GM12801 (cell line): ENCODE measurements around the gene HIPK1.

Source experiments
- CTCF ChIP-seq: IDR thresholded peaks from one replicate; pipeline ENCODE4 v1.5.1; 2011; ENCODE audit warnings: control low read depth; ENCODE audit not compliant: insufficient read length; ENCODE audit errors: extremely low read depth

The HIPK1 gene

DNA sequence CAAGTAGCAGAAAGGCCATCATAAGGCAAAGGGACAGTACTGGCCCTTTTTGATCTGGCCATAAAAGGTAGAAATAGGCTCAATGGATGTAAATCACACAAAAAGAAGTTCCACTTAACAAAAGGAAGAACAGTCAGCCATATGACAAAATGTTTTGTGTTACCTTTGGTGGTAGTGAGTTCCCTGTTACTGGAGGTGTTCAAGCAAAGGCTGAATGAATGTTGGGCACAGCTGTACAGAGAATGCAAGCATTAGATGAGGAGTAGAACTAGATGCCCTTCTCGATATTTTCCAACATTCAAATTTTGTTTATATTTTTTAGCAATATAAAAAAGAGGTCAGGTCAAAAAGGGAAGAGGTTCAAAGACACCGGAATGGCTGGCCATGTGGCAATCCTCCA is 70.1 kb downstream of the HIPK1 start:
- no peak for TF ChIP-seq CTCF

- TF ChIP-seq CTCF, result no peak
Observed at GRCh38 chr1:113999799-114000198, 70.7 kb downstream of the HIPK1 start.

GRCh38 chr1:114000406-114000805 is 71.3 kb downstream of the HIPK1 start:
- no peak for TF ChIP-seq CTCF

- TF ChIP-seq CTCF, result no peak
Observed at GRCh38 chr1:114002492-114003239, 73.5 kb downstream of the HIPK1 start.

DNA sequence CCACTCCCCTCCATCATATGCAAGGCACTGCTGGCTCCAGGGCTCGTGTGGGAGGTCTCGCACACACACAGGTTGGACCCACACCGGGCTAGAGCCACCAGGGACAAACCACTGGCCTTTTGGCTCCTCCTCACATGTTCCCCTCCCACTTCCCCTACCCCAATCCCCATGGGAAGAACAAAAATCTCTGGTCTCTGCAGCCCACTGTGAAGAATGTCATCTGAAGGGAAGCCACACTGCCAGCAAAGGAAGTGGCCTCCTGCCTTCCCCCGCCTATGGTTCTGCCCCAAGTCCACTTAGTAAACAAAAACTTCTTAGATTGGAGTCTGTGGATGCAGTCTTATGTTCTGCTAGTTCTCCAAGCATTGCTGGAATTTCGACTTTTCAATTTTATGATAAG is 74.3 kb downstream of the HIPK1 start:
- TF ChIP-seq CTCF, result no peak

- no peak for TF ChIP-seq CTCF
Observed at GRCh38 chr1:114008480-114008941, 79.4 kb downstream of the HIPK1 start.

- no peak for TF ChIP-seq CTCF
Observed at GRCh38 chr1:114008993-114009392, 79.9 kb downstream of the HIPK1 start.
